HepG2 (cell line): ENCODE measurements around the gene TBC1D20. TPM values are rescaled to one million over a fixed set of nuclear protein-coding genes. Genes with fewer than 3 reads are reported as not detected.

ENCODE experiments used
- EZH2 ChIP-seq: conservative IDR thresholded peaks from 2 replicates; pipeline ENCODE4 v1.6.1; 2012; ENCODE audit warnings: mild to moderate bottlenecking, low read depth, low read length, moderate library complexity
- FOXA3 ChIP-seq: IDR thresholded peaks from 2 replicates; pipeline ENCODE4 v1.6.1; 2016; ENCODE audit warnings: missing genetic modification reagents, missing compliant biosample characterization
- HMGA1 ChIP-seq: sonication (generic); formaldehyde crosslinking; conservative IDR thresholded peaks from 2 replicates; pipeline ENCODE4 v1.4.0; 2020; ENCODE audit warnings: missing genetic modification reagents
- MTF2 ChIP-seq: sonication (generic); formaldehyde crosslinking; IDR thresholded peaks from 2 replicates; pipeline ENCODE4 v1.5.0; 2020; ENCODE audit warnings: missing genetic modification reagents, borderline replicate concordance
- RARG ChIP-seq: sonication (generic); formaldehyde crosslinking; IDR thresholded peaks from 2 replicates; pipeline ENCODE4 v1.4.0; 2020; ENCODE audit warnings: low read depth, mild to moderate bottlenecking, missing genetic modification reagents
- SMAD1 ChIP-seq: sonication (generic); formaldehyde crosslinking; IDR thresholded peaks from 2 replicates; pipeline ENCODE4 v1.4.0; 2020; ENCODE audit warnings: missing genetic modification reagents, low read depth, mild to moderate bottlenecking, borderline replicate concordance
- SMYD3 ChIP-seq: sonication (generic); formaldehyde crosslinking; IDR thresholded peaks from 2 replicates; pipeline ENCODE4 v1.8.1; 2023; ENCODE audit warnings: mild to moderate bottlenecking, missing genetic modification reagents
- ZBTB8A ChIP-seq: sonication (generic); formaldehyde crosslinking; IDR thresholded peaks from 2 replicates; pipeline ENCODE4 v1.4.0; 2020; ENCODE audit warnings: mild to moderate bottlenecking, low read depth, missing genetic modification reagents, borderline replicate concordance
- ZC3H4 ChIP-seq: sonication (generic); formaldehyde crosslinking; IDR thresholded peaks from 2 replicates; pipeline ENCODE4 v1.4.0; 2020; ENCODE audit warnings: missing genetic modification reagents, borderline replicate concordance
- ZNF12 ChIP-seq: sonication (generic); formaldehyde crosslinking; IDR thresholded peaks from 2 replicates; pipeline ENCODE4 v1.5.0; 2020; ENCODE audit warnings: missing genetic modification reagents
- ZNF496 ChIP-seq: sonication (generic); formaldehyde crosslinking; IDR thresholded peaks from 2 replicates; pipeline ENCODE4 v1.8.1; 2023; ENCODE audit warnings: mild to moderate bottlenecking, moderate library complexity, missing genetic modification reagents; ENCODE audit not compliant: insufficient replicate concordance
- ZNF703 ChIP-seq: sonication (generic); formaldehyde crosslinking; IDR thresholded peaks from 2 replicates; pipeline ENCODE4 v1.5.1; 2020; ENCODE audit warnings: missing genetic modification reagents, mild to moderate bottlenecking, moderate library complexity, borderline replicate concordance
- ZNF747 ChIP-seq: sonication (generic); formaldehyde crosslinking; IDR thresholded peaks from 2 replicates; pipeline ENCODE4 v1.8.1; 2023; ENCODE audit warnings: missing genetic modification reagents, mild to moderate bottlenecking, borderline replicate concordance
- ZSCAN12 ChIP-seq: sonication (generic); formaldehyde crosslinking; IDR thresholded peaks from 2 replicates; pipeline ENCODE4 v1.9.0; 2021; ENCODE audit warnings: mild to moderate bottlenecking, missing genetic modification reagents
- ZSCAN30 ChIP-seq: sonication (generic); formaldehyde crosslinking; IDR thresholded peaks from 2 replicates; pipeline ENCODE4 v1.5.0; 2020; ENCODE audit warnings: mild to moderate bottlenecking, missing genetic modification reagents
- polyA plus RNA-seq, 8 experiments: library from polyadenylated mRNA; depleted of rRNA in 3 of 8; stranded (reverse) in 7 of 8; unstranded in 1 of 8; fragments of >200 nt; fragmentation: Illumina TruSeq in 4 of 8; extraction: Trizol in 4 of 8; gene quantifications; 2 replicates each; pipeline versions ENCODE4 v1.2.1 to v1.2.3, GENCODE V29; 2011 to 2016; ENCODE audit warnings: low read depth in 4 of 8, missing spikeins in 1 of 8, mixed read lengths in 1 of 8; ENCODE audit not compliant: insufficient read depth in 1 of 8
- total RNA-seq, 5 experiments: library from RNA; depleted of rRNA; stranded (reverse); fragments of >200 nt; fragmentation: Illumina TruSeq; extraction: Trizol; gene quantifications; 2 replicates each; pipeline ENCODE4 v1.2.3, GENCODE V29; 2016; ENCODE audit warnings: low read depth in 1 of 5
- TF ChIP-seq, protein P1 (sequence below): sonication (generic); formaldehyde crosslinking; IDR thresholded peaks from 2 replicates; pipeline ENCODE4 v1.5.0; 2020; ENCODE audit warnings: missing genetic modification reagents
- TF ChIP-seq, protein P2 (sequence below): sonication (generic); formaldehyde crosslinking; IDR thresholded peaks from 2 replicates; pipeline ENCODE4 v1.9.0; 2021; ENCODE audit warnings: missing genetic modification reagents, borderline replicate concordance
- TF ChIP-seq, protein P3 (sequence below), 2 experiments: sonication (generic) in 1 of 2; formaldehyde crosslinking in 1 of 2; IDR thresholded peaks; 2 replicates each; pipeline versions ENCODE4 v1.4.0 to v1.6.1; 2016 to 2020; ENCODE audit warnings: borderline replicate concordance in 1 of 2, low read depth in 1 of 2, mild to moderate bottlenecking in 1 of 2, missing genetic modification reagents in 1 of 2
- TF ChIP-seq, protein P4 (sequence below): sonication (generic); formaldehyde crosslinking; IDR thresholded peaks from 2 replicates; pipeline ENCODE4 v1.4.0; 2020; ENCODE audit warnings: missing genetic modification reagents, borderline replicate concordance

The TBC1D20 gene
- total and polyA plus RNA-seq, 2 of the 13 experiments (the other 11 are each of a cell fraction or from before 2014, with no cell fraction given) = 36.6 to 47.1 TPM

DNA sequence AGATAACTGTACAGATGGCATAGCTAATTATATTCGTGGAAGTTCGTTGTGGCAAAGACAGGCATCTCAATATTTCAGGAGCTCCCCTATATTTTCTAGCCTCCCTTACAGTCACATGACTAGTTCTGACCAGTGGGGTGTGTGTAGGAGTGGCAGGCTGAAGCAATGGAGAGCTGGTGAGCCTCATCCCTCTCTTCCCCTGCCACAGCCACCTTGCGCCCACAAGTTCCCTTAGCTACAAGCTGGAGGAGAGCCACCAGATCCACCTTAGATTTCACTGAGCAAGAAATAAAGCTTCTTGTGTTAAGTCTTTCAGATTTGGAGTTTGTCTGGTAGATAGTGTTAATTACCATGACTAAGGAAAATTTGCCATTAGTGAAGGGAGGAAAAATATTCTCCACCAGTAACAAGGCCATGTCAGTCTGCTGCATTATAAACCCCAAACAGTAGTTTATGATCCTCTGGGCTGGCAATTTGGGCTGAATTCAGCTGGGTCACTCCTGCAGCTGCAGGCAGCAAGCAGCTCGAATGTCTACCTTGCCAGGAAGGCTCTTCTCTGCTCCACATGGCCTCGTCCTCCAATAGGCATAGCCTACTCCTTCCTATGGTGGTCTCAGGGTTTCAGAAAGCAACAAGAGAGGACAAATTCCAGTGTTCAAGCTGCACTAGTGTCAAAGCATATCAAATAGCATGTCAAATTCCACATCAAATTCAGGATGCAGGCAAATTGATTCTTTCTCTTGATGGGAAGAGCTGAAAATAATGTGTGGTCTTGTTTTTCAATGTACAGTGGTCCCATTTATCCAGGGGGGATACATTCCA, 61.7 kb downstream of the TBC1D20 start (continued):
- TF ChIP-seq SMAD1 (CRISPR knock-in tag) (no peak; the same call in 1 of the 2 replicates), ZNF12 (no peak), FOXA3 (CRISPR knock-in tag) (peak; percentile 9), ZNF703 (CRISPR knock-in tag) (no peak), MTF2 (CRISPR knock-in tag) (no peak), RARG (CRISPR knock-in tag) (0 out of 2 replicates have a peak, but pooled peaks have one; percentile 16), ZNF747 (CRISPR knock-in tag) (0 out of 2 replicates have a peak, but pooled peaks have one; percentile 58), ZC3H4 (CRISPR knock-in tag) (peak; percentile 99), ZBTB8A (0 out of 2 replicates have a peak, but pooled peaks have one; percentile 7), HMGA1 (CRISPR knock-in tag) (no peak), ZNF496 (CRISPR knock-in tag) (no peak), ZSCAN12 (no peak), EZH2 (no peak), ZSCAN30 (CRISPR knock-in tag) (0 out of 2 replicates have a peak, but pooled peaks have one; percentile 30), SMYD3 (CRISPR knock-in tag) (no peak)
- TF ChIP-seq, protein P1, sequence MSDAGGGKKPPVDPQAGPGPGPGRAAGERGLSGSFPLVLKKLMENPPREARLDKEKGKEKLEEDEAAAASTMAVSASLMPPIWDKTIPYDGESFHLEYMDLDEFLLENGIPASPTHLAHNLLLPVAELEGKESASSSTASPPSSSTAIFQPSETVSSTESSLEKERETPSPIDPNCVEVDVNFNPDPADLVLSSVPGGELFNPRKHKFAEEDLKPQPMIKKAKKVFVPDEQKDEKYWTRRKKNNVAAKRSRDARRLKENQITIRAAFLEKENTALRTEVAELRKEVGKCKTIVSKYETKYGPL (CRISPR knock-in tag) = no peak
- TF ChIP-seq, protein P2, sequence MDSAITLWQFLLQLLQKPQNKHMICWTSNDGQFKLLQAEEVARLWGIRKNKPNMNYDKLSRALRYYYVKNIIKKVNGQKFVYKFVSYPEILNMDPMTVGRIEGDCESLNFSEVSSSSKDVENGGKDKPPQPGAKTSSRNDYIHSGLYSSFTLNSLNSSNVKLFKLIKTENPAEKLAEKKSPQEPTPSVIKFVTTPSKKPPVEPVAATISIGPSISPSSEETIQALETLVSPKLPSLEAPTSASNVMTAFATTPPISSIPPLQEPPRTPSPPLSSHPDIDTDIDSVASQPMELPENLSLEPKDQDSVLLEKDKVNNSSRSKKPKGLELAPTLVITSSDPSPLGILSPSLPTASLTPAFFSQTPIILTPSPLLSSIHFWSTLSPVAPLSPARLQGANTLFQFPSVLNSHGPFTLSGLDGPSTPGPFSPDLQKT (CRISPR knock-in tag) = no peak
- TF ChIP-seq, protein P3, sequence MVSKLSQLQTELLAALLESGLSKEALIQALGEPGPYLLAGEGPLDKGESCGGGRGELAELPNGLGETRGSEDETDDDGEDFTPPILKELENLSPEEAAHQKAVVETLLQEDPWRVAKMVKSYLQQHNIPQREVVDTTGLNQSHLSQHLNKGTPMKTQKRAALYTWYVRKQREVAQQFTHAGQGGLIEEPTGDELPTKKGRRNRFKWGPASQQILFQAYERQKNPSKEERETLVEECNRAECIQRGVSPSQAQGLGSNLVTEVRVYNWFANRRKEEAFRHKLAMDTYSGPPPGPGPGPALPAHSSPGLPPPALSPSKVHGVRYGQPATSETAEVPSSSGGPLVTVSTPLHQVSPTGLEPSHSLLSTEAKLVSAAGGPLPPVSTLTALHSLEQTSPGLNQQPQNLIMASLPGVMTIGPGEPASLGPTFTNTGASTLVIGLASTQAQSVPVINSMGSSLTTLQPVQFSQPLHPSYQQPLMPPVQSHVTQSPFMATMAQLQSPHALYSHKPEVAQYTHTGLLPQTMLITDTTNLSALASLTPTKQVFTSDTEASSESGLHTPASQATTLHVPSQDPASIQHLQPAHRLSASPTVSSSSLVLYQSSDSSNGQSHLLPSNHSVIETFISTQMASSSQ (IDR thresholded peaks at IDR 0.05; ENCODE audit: low read depth) = no peak; the same call in 1 of the 2 replicates
- TF ChIP-seq, protein P3 (CRISPR knock-in tag; IDR thresholded peaks at IDR 0.05; ENCODE audit: borderline replicate concordance) = no peak
- TF ChIP-seq, protein P4, sequence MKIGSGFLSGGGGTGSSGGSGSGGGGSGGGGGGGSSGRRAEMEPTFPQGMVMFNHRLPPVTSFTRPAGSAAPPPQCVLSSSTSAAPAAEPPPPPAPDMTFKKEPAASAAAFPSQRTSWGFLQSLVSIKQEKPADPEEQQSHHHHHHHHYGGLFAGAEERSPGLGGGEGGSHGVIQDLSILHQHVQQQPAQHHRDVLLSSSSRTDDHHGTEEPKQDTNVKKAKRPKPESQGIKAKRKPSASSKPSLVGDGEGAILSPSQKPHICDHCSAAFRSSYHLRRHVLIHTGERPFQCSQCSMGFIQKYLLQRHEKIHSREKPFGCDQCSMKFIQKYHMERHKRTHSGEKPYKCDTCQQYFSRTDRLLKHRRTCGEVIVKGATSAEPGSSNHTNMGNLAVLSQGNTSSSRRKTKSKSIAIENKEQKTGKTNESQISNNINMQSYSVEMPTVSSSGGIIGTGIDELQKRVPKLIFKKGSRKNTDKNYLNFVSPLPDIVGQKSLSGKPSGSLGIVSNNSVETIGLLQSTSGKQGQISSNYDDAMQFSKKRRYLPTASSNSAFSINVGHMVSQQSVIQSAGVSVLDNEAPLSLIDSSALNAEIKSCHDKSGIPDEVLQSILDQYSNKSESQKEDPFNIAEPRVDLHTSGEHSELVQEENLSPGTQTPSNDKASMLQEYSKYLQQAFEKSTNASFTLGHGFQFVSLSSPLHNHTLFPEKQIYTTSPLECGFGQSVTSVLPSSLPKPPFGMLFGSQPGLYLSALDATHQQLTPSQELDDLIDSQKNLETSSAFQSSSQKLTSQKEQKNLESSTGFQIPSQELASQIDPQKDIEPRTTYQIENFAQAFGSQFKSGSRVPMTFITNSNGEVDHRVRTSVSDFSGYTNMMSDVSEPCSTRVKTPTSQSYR (CRISPR knock-in tag) = no peak
